Neutrophil (primary cell): ENCODE data around the gene ABHD16A.
"Not testable (repeated sequence)": the region's sequence is repeated elsewhere in the genome, so short reads cannot be mapped to it uniquely, and the experiment has no call there.

Experiments used
- H3K27ac ChIP-seq: fragments of 200-600 bp; sonication (generic); 2 replicates; pipeline ENCODE4 v1.5.1; 2016; ENCODE audit warnings: mild to moderate bottlenecking, moderate library complexity
- H3K27me3 ChIP-seq: fragments of 200-600 bp; sonication (generic); 2 replicates; pipeline ENCODE4 v1.6.0; 2016; ENCODE audit warnings: mild to moderate bottlenecking
- H3K36me3 ChIP-seq: fragments of 200-600 bp; sonication (generic); 2 replicates; pipeline ENCODE4 v1.5.1; 2017
- H3K4me1 ChIP-seq, 2 experiments: fragments of 200-600 bp in 1 of 2; sonication (generic) in 1 of 2; 1 replicate in 1 of 2; 2 replicates in 1 of 2; pipeline versions ENCODE4 v1.5.1 to v1.6.1; 2013 to 2016; ENCODE audit warnings: low read depth in 1 of 2, low read length in 1 of 2, mild to moderate bottlenecking in 1 of 2, moderate library complexity in 1 of 2; ENCODE audit not compliant: control insufficient read depth in 1 of 2, insufficient read depth in 1 of 2
- H3K4me3 ChIP-seq, 2 experiments: fragments of 200-600 bp in 1 of 2; sonication (generic) in 1 of 2; 1 replicate in 1 of 2; 2 replicates in 1 of 2; pipeline ENCODE4 v1.5.1; 2013 to 2016; ENCODE audit warnings: low read depth in 1 of 2, low read length in 1 of 2, mild to moderate bottlenecking in 1 of 2, moderate library complexity in 1 of 2
- H3K9me3 ChIP-seq: fragments of 200-600 bp; sonication (generic); 2 replicates; pipeline ENCODE4 v1.5.1; 2016
- TF ChIP-seq, protein P1 (sequence below): fragments of 200-600 bp; sonication (generic); IDR thresholded peaks from 2 replicates; pipeline ENCODE4 v1.5.1; 2016; ENCODE audit warnings: antibody characterized with exemption

Gene ABHD16A

DNA sequence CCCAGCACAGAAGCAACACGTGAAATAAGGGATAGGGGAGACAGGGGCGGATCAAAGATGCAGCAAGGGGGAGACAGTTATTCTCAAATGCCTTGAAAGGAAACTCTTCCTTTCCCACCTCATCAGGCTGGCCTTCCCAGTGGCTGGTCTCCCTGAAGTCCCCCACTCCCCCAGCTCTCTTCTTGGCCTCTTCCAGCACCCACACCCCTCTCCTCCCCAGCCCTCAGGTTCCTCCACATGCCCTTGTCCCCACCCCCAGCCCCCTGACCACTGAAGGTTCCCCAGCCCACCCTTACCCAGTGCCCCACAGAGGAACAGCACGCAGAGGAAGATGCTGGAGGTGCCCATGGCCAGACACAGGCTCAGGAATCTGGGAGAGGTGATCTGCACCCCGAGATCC lies 10.3 kb upstream of the ABHD16A start:
- Histone ChIP-seq H3K27ac (no peak overlapping the region), H3K4me3 (no peak overlapping the region), H3K9me3 (no peaks in the 10 kb centered on the region), H3K4me1 (peaks cover 14 to 15% of the 10 kb centered on the region in 2 experiments), H3K36me3 (no peaks in the 10 kb centered on the region), H3K27me3 (no peaks in the 10 kb centered on the region)
- TF ChIP-seq, protein P1, sequence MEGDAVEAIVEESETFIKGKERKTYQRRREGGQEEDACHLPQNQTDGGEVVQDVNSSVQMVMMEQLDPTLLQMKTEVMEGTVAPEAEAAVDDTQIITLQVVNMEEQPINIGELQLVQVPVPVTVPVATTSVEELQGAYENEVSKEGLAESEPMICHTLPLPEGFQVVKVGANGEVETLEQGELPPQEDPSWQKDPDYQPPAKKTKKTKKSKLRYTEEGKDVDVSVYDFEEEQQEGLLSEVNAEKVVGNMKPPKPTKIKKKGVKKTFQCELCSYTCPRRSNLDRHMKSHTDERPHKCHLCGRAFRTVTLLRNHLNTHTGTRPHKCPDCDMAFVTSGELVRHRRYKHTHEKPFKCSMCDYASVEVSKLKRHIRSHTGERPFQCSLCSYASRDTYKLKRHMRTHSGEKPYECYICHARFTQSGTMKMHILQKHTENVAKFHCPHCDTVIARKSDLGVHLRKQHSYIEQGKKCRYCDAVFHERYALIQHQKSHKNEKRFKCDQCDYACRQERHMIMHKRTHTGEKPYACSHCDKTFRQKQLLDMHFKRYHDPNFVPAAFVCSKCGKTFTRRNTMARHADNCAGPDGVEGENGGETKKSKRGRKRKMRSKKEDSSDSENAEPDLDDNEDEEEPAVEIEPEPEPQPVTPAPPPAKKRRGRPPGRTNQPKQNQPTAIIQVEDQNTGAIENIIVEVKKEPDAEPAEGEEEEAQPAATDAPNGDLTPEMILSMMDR: no peak

DNA sequence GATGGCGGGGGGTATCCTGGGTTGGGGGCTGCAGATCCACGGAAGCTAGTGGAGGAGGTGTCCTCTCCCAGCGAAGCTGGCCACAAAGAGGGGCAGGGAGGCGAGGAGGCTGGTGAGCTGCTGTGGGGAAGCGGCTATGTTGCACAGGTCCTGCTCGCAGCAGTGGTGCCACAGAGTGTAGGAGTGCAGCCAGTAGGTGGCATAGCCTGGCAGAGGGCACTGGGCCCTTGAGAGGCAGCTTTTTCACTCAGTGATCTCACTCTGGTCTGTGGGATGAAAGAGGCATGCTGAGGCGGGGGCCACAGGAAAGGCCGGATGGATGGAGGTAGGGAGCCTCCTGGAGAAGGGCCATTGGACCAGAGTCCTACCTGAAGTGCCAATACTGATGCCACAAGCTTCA lies 9.2 kb upstream of the ABHD16A start:
- H3K27ac ChIP-seq: no peak overlapping the region
- TF ChIP-seq, protein P1: no peak
- H3K27me3 ChIP-seq: no peaks in the 10 kb centered on the region
- H3K4me3 ChIP-seq: no peak overlapping the region
- H3K4me1 ChIP-seq: peaks cover 14 to 15% of the 10 kb centered on the region in 2 experiments
- H3K36me3 ChIP-seq: no peaks in the 10 kb centered on the region
- no peaks in the 10 kb centered on the region for H3K9me3 ChIP-seq

DNA sequence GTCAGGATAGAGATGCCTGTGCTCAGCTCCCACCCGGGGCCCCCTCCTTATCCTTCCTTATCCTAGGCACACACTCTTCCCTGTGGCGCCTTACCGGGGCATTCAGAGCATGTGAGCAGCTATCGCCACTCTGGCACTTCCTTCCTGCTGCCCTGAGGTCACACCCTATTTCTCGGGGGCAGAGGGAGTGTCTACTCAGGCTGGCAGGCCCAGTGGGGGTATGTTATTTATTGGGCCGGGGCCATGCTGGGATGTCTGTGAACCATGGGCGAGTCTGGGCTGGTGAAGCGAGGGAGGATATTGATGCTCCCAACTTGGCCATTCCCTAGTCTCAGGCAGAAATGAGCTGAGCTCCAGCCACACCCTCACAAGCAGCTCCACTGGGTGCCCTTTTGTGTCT lies 8.1 kb upstream of the ABHD16A start:
- Histone ChIP-seq H3K4me1 (peaks cover 14 to 15% of the 10 kb centered on the region in 2 experiments), H3K27ac (peak overlapping the region; percentile 34), H3K36me3 (no peaks in the 10 kb centered on the region), H3K27me3 (no peaks in the 10 kb centered on the region), H3K4me3 (peak overlapping the region in 1 of 2 experiments; percentile 8), H3K9me3 (no peaks in the 10 kb centered on the region)
- TF ChIP-seq, protein P1: no peak

DNA sequence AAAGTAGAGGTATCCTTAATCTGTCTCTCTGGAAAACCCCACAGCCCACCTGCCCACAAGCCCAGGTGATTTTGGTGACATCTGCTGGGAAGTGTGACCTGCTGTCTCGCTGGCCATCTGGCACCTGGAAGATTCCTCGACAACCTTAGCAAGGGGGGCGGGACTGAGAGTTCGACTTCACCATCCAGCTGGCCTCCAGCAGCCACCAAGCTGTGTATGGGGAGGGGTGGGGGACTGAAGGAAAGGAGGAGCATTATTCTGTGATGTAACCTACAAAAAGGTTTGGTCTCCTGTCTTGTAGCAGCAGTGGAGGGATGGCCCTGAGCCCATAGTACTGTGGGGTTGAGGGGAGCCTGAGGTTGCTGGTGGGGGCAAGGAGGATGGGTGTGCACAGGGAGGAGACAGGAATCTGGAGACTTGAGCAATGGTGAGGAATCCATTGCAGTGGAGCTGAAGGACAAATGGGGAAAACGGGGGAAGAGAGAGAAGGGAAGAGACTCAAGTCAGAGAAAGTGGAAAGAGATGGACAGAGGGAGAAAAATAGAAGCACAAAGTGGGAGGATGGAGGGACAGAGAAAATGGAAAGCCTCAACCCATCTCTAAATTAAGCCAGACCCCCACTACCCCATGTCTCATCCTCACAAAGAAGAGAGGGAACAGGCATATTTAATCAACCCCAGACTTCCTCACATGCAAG lies 7.5 kb upstream of the ABHD16A start:
- no peaks in the 10 kb centered on the region for H3K27me3 ChIP-seq

DNA sequence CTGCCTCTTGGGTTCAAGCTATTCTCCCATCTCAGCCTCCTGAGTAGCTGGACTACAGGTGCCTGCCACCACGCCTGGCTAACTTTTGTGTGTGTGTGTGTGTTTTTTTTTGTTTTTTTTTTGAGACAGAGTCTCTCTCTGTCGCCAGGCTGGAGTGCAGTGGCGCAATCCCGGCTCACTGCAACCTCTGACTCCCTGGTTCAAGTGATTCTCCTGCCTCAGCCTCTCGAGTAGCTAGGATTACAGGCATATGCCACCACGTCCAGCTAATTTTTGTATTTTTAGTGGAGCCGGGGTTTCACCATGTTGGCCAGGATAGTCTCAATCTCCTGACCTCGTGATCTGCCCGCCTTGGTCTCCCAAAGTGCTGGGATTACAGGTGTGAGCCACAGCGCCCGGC lies 6.0 kb upstream of the ABHD16A start:
- H3K9me3 ChIP-seq, H3K4me3 ChIP-seq, H3K36me3 ChIP-seq, H3K27me3 ChIP-seq, H3K27ac ChIP-seq: not testable (repeated sequence)
- H3K4me1 ChIP-seq: peaks cover 14 to 15% of the 10 kb centered on the region in 2 experiments

More for the DNA sequence above, 7.5 kb upstream of the ABHD16A start:
- no peaks in the 10 kb centered on the region for H3K9me3 ChIP-seq
- peak overlapping the region in 1 of 2 experiments; percentile 8 for H3K4me3 ChIP-seq
- peak overlapping the region; percentile 34 for H3K27ac ChIP-seq
- TF ChIP-seq, protein P1: no peak
- H3K4me1 ChIP-seq: peaks cover 14 to 15% of the 10 kb centered on the region in 2 experiments
- H3K36me3 ChIP-seq: no peaks in the 10 kb centered on the region

DNA sequence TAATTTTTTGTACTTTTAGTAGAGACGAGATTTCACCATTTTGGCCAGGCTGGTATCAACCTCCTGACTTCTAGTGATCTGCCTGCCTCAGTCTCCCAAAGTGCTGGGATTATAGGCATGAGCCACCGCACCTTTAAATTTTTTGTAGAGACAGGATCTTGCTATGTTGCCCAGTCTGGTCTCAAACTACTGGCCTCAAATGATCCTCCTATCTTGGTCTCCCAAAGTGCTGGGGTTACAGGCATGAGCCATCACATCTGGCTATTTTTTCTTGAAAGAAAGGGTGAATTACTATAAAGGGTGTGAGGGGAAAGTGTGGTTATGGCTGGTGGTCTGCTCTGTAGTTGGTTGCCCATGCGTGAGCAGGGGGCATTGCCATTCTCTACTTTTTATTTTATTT lies 5.1 kb upstream of the ABHD16A start:
- H3K27me3 ChIP-seq: no peaks in the 10 kb centered on the region
- peaks cover 21 to 23% of the 10 kb centered on the region in 2 experiments for H3K4me1 ChIP-seq
- TF ChIP-seq, protein P1: no peak
- H3K27ac ChIP-seq: no peak overlapping the region
- H3K4me3 ChIP-seq: no peak overlapping the region
- no peaks in the 10 kb centered on the region for H3K36me3 ChIP-seq
- H3K9me3 ChIP-seq: no peaks in the 10 kb centered on the region
